Suprapubic skin (tissue), 4 donors: Measurements from ENCODE around the gene AVPI1. TPM values are rescaled to one million over a fixed set of nuclear protein-coding genes. Genes with fewer than 3 reads are reported as not detected.

Source experiments
- DNase-seq, 2 donors: peaks; one replicate each; pipeline ENCODE4 v3.0.0-alpha.2; 2019; ENCODE audit warnings: low spot score in 2 of 2
- H3K27ac ChIP-seq: fragments of 200-600 bp; sonication (generic); one replicate; pipeline ENCODE4 v1.5.1; 2019
- H3K27me3 ChIP-seq: fragments of 200-600 bp; sonication (generic); one replicate; pipeline ENCODE4 v1.5.1; 2019
- H3K36me3 ChIP-seq: fragments of 200-600 bp; sonication (generic); one replicate; pipeline ENCODE4 v1.5.1; 2019
- H3K4me1 ChIP-seq: fragments of 200-600 bp; sonication (generic); one replicate; pipeline ENCODE4 v1.5.1; 2019
- H3K4me3 ChIP-seq: fragments of 200-600 bp; sonication (generic); one replicate; pipeline ENCODE4 v1.5.1; 2019; ENCODE audit warnings: mild to moderate bottlenecking
- H3K9me3 ChIP-seq: fragments of 200-600 bp; sonication (generic); one replicate; pipeline ENCODE4 v1.5.1; 2019
- CTCF ChIP-seq, 2 donors: fragments of 200-600 bp in 1 of 2; fragments of 450-650 bp in 1 of 2; sonication (generic) in 1 of 2; IDR thresholded peaks; one replicate each; pipeline ENCODE4 v1.5.1; 2016 to 2019; ENCODE audit warnings: antibody characterized with exemption in 2 of 2, mild to moderate bottlenecking in 1 of 2, moderate library complexity in 1 of 2
- EP300 ChIP-seq: sonication (generic); formaldehyde crosslinking; IDR thresholded peaks from one replicate; pipeline ENCODE4 v1.6.1; 2017; ENCODE audit warnings: antibody characterized with exemption
- POLR2A ChIP-seq, 2 donors: fragments of 450-650 bp; IDR thresholded peaks; one replicate each; pipeline ENCODE4 v1.6.1; 2017; ENCODE audit warnings: antibody characterized with exemption in 2 of 2, mild to moderate bottlenecking in 2 of 2, moderate library complexity in 2 of 2
- POLR2AphosphoS5 ChIP-seq, 3 donors: sonication (generic); formaldehyde crosslinking; IDR thresholded peaks; one replicate each; pipeline ENCODE4 v1.6.1; 2017; ENCODE audit warnings: antibody characterized with exemption in 3 of 3
- WGBS: methylation state at CpG from one replicate; pipeline ENCODE4 v1.1.5; 2018; 5-methylcytosine and 5-hydroxymethylcytosine counted together
- total RNA-seq, 4 donors: library from RNA; depleted of rRNA; stranded (reverse); fragments of >200 nt; gene quantifications; one replicate each; pipeline ENCODE4 v1.1.0, GENCODE V29; 2016

AVPI1 gene, protein sequence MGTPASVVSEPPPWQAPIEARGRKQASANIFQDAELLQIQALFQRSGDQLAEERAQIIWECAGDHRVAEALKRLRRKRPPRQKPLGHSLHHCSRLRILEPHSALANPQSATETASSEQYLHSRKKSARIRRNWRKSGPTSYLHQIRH
- 100 to 1,000 TPM; 118 to 178 (median 142) TPM for total RNA-seq

- Histone ChIP-seq H3K27ac (peak within 1 kb of the TSS; percentile 92), H3K4me1 (peaks cover 82% of the 10 kb centered on the region), H3K36me3 (no peaks in the 10 kb centered on the region), H3K4me3 (peak within 1 kb of the TSS; percentile 68), H3K9me3 (no peaks in the 10 kb centered on the region), H3K27me3 (no peaks in the 10 kb centered on the region)
- WGBS = 0% methylated on average over 29 of the region's 78 CpGs
- peak; percentile 99 for DNase-seq
- TF ChIP-seq POLR2A (IDR thresholded peaks at IDR 0.05) = peak; percentile 90
- peak; percentile 52 to 89 (median 88) for TF ChIP-seq POLR2AphosphoS5 (IDR thresholded peaks at IDR 0.05)
- TF ChIP-seq EP300 = peak; percentile 96
- no peak for TF ChIP-seq CTCF (IDR thresholded peaks at IDR 0.05)
Measured at GRCh38 chr10:97686962-97687784, at the start of gene AVPI1. TSS of gene AVPI1 (minus strand) at chr10:97687241. CDS start at chr10:97679905, 7,336 bp downstream.

DNA sequence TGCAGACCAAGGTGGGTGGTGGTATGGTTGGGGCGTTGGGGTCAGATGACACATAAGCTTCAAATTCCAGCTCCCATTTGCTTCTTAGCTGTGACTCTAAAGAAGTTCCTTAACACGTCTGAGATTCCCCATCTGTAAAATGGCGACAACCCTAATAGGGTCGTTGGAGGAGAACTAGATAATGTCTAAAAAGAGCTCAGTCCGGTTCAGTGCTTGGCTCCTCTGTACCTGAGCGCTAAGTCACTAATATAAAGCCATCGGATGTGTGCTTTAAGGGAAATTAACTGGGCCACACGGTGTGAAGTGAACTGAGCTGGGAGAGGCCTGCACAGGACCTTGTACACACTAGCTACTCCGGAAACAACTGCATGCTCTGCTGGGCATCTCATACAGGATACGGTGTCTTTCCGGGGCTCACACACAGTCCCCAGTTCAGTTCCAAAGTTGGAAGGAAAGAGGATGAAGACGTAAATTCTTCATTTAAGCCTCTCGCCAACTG lies 49.4 kb upstream of the AVPI1 start:
- no peak for DNase-seq

GRCh38 chr10:97734021-97734420 lies 47.0 kb upstream of the AVPI1 start:
- no peaks in the 10 kb centered on the region for H3K9me3 ChIP-seq
- WGBS = 78% methylated on average over 6 of the region's 6 CpGs
- DNase-seq = no peak
- no peak overlapping the region for H3K4me3 ChIP-seq
- TF ChIP-seq EP300 (no peak), POLR2A (IDR thresholded peaks at IDR 0.05) (no peak), POLR2AphosphoS5 (IDR thresholded peaks at IDR 0.05) (no peak), CTCF (IDR thresholded peaks at IDR 0.05) (no peak)
- H3K27ac ChIP-seq = no peak overlapping the region
- peaks cover 23% of the 10 kb centered on the region for H3K4me1 ChIP-seq
- H3K36me3 ChIP-seq = no peaks in the 10 kb centered on the region
- no peaks in the 10 kb centered on the region for H3K27me3 ChIP-seq

More for the DNA sequence above, 49.4 kb upstream of the AVPI1 start:
- Histone ChIP-seq H3K4me3 (peak overlapping the region; percentile 86), H3K9me3 (no peaks in the 10 kb centered on the region), H3K27me3 (no peaks in the 10 kb centered on the region), H3K36me3 (peaks cover 17% of the 10 kb centered on the region), H3K27ac (peak overlapping the region; percentile 92), H3K4me1 (peaks cover 21% of the 10 kb centered on the region)
- 64% methylated on average over 13 of the region's 13 CpGs for WGBS
- TF ChIP-seq EP300 = peak; percentile 39
- no peak for TF ChIP-seq POLR2AphosphoS5 (IDR thresholded peaks at IDR 0.05)

GRCh38 chr10:97733256-97733655 lies 46.2 kb upstream of the AVPI1 start:
- H3K27ac ChIP-seq = no peak overlapping the region
- WGBS = 89% methylated on average over 5 of the region's 5 CpGs
- H3K4me3 ChIP-seq = no peak overlapping the region
- no peaks in the 10 kb centered on the region for H3K36me3 ChIP-seq
- TF ChIP-seq POLR2AphosphoS5 (IDR thresholded peaks at IDR 0.05) = no peak
- TF ChIP-seq CTCF (IDR thresholded peaks at IDR 0.05) = no peak
- no peak for TF ChIP-seq EP300
- TF ChIP-seq POLR2A (IDR thresholded peaks at IDR 0.05) = no peak
- no peak for DNase-seq
- H3K9me3 ChIP-seq = no peaks in the 10 kb centered on the region
- H3K4me1 ChIP-seq = peaks cover 17% of the 10 kb centered on the region
- H3K27me3 ChIP-seq = no peaks in the 10 kb centered on the region

DNA sequence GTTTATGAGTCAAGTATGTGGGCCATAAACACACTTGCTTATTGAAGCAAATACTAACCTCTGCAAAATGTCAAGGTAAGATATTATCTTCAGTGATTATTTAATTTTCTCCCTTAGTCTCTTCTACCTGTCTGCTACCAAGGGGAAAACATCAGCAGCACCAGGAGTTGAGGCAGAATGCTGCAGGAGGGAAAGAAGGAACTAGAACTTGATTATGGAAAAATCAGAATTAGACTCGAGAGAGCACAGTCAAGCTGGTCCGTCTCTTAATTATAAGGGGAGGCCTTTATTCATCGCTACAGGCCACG lies 45.0 kb upstream of the AVPI1 start:
- TF ChIP-seq POLR2A (IDR thresholded peaks at IDR 0.05) (no peak), CTCF (IDR thresholded peaks at IDR 0.05) (no peak), EP300 (no peak), POLR2AphosphoS5 (IDR thresholded peaks at IDR 0.05) (no peak)
- 84% methylated on average over 4 of the region's 4 CpGs for WGBS
- no peak overlapping the region for H3K27ac ChIP-seq
- H3K4me3 ChIP-seq = no peak overlapping the region
- DNase-seq = no peak
- H3K27me3 ChIP-seq = no peaks in the 10 kb centered on the region
- H3K4me1 ChIP-seq = peaks cover 10% of the 10 kb centered on the region
- H3K9me3 ChIP-seq = no peaks in the 10 kb centered on the region
- no peaks in the 10 kb centered on the region for H3K36me3 ChIP-seq
